ENCODE measurements around the gene CDC42EP3. TPM values are rescaled to one million over a fixed set of nuclear protein-coding genes. Genes with fewer than 3 reads are reported as not detected.
A peak's percentile ranks its signal among the peaks of the same experiment; 100 is the strongest.

Gene CDC42EP3
- total RNA-seq, 6 experiments from 2014 or later, result 159 to 248 (median 201) TPM

- Mint-ChIP-seq H3K9me3 (no peaks in the 10 kb centered on the region), H3K36me3 (ENCODE audit: low read depth) (peaks cover 77% of the 10 kb centered on the region), H3K27ac (peak overlapping the region; percentile 85), H3K4me1 (ENCODE audit: low read depth) (peaks cover 100% of the 10 kb centered on the region), H3K27me3 (ENCODE audit: insufficient read depth) (peaks cover 1% of the 10 kb centered on the region), H3K4me3 (peak overlapping the region; percentile 65)
- DNase-seq, result peak; percentile 95
- TF ChIP-seq CTCF (IDR thresholded peaks at IDR 0.05), result no peak
These were observed 19.2 kb downstream of the CDC42EP3 start for GRCh38 chr2:37652199-37652640.

- no peaks in the 10 kb centered on the region for H3K9me3 Mint-ChIP-seq
- peaks cover 3% of the 10 kb centered on the region for H3K27me3 Mint-ChIP-seq (ENCODE audit: insufficient read depth)
- H3K4me3 Mint-ChIP-seq, result no peak overlapping the region
- no peak for TF ChIP-seq CTCF (IDR thresholded peaks at IDR 0.05)
- DNase-seq, result no peak
- peaks cover 85% of the 10 kb centered on the region for H3K36me3 Mint-ChIP-seq (ENCODE audit: low read depth)
- H3K4me1 Mint-ChIP-seq (ENCODE audit: low read depth), result peaks cover 100% of the 10 kb centered on the region
- peak overlapping the region; percentile 85 for H3K27ac Mint-ChIP-seq
These were observed 20.8 kb downstream of the CDC42EP3 start for GRCh38 chr2:37650548-37651093.

- DNase-seq, result no peak
- Mint-ChIP-seq H3K9me3 (no peaks in the 10 kb centered on the region), H3K4me3 (no peak overlapping the region), H3K27ac (peak overlapping the region; percentile 85), H3K4me1 (ENCODE audit: low read depth) (peaks cover 100% of the 10 kb centered on the region), H3K36me3 (ENCODE audit: low read depth) (peaks cover 83% of the 10 kb centered on the region), H3K27me3 (ENCODE audit: insufficient read depth) (peaks cover 3% of the 10 kb centered on the region)
- no peak for TF ChIP-seq CTCF (IDR thresholded peaks at IDR 0.05)
These were observed 21.9 kb downstream of the CDC42EP3 start for GRCh38 chr2:37649518-37649917.

- Mint-ChIP-seq H3K27ac (peak overlapping the region; percentile 84), H3K4me1 (ENCODE audit: low read depth) (peaks cover 100% of the 10 kb centered on the region), H3K27me3 (ENCODE audit: insufficient read depth) (peaks cover 6% of the 10 kb centered on the region), H3K4me3 (peak overlapping the region; percentile 48; the same call in 1 of the 2 replicates), H3K9me3 (no peaks in the 10 kb centered on the region), H3K36me3 (ENCODE audit: low read depth) (peaks cover 84% of the 10 kb centered on the region)
- DNase-seq, result no peak
- peak; percentile 42 for TF ChIP-seq CTCF (IDR thresholded peaks at IDR 0.05)
These were observed 23.0 kb downstream of the CDC42EP3 start for GRCh38 chr2:37648331-37649011.

- H3K36me3 Mint-ChIP-seq (ENCODE audit: low read depth), result peaks cover 84% of the 10 kb centered on the region
- peak overlapping the region; percentile 48 for H3K4me3 Mint-ChIP-seq
- H3K9me3 Mint-ChIP-seq, result no peaks in the 10 kb centered on the region
- H3K4me1 Mint-ChIP-seq (ENCODE audit: low read depth), result peaks cover 100% of the 10 kb centered on the region
- no peak for DNase-seq
- H3K27ac Mint-ChIP-seq, result peak overlapping the region; percentile 84
- no peak for TF ChIP-seq CTCF (IDR thresholded peaks at IDR 0.05)
- peaks cover 6% of the 10 kb centered on the region for H3K27me3 Mint-ChIP-seq (ENCODE audit: insufficient read depth)
These were observed 23.5 kb downstream of the CDC42EP3 start for GRCh38 chr2:37647971-37648330.

Measured in HFFc6 (cell line).